Loucy (cell line): ENCODE data around the gene PEX16.

Experiments used
- H2AFZ ChIP-seq: fragments of 200-600 bp; sonication (generic); 2 replicates; pipeline ENCODE4 v1.6.0; 2016; ENCODE audit warnings: antibody characterized with exemption, mild to moderate bottlenecking, low read length, moderate library complexity
- H3F3A ChIP-seq: fragments of 200-600 bp; 2 replicates; pipeline ENCODE4 v1.6.0; 2016; ENCODE audit warnings: antibody characterized with exemption, low read depth, mild to moderate bottlenecking
- H3K27me3 ChIP-seq: fragments of 200-600 bp; sonication (generic); 2 replicates; pipeline ENCODE4 v1.6.1; 2014; ENCODE audit warnings: low read length, mild to moderate bottlenecking; ENCODE audit not compliant: insufficient read depth, poor library complexity, severe bottlenecking
- H3K36me3 ChIP-seq: fragments of 200-600 bp; sonication (generic); 2 replicates; pipeline ENCODE4 v1.6.1; 2016; ENCODE audit warnings: low read length; ENCODE audit not compliant: insufficient read depth
- H3K4me1 ChIP-seq: fragments of 200-600 bp; sonication (generic); 2 replicates; pipeline ENCODE4 v1.5.1; 2014; ENCODE audit warnings: low read length, mild to moderate bottlenecking; ENCODE audit not compliant: insufficient read depth, poor library complexity, severe bottlenecking
- H3K4me2 ChIP-seq: fragments of 200-600 bp; sonication (generic); 2 replicates; pipeline ENCODE4 v1.6.0; 2014; ENCODE audit warnings: antibody characterized with exemption, low read length, low read depth, mild to moderate bottlenecking; ENCODE audit not compliant: poor library complexity, severe bottlenecking
- H3K4me3 ChIP-seq: fragments of 200-600 bp; sonication (generic); 2 replicates; pipeline ENCODE4 v1.5.1; 2014; ENCODE audit warnings: low read length, mild to moderate bottlenecking, mixed read lengths; ENCODE audit not compliant: poor library complexity, severe bottlenecking
- H3K79me2 ChIP-seq: fragments of 200-600 bp; sonication (generic); 2 replicates; pipeline ENCODE4 v1.6.1; 2014; ENCODE audit warnings: low read length; ENCODE audit not compliant: insufficient read depth
- H3K9ac ChIP-seq: fragments of 200-600 bp; sonication (generic); 2 replicates; pipeline ENCODE4 v1.6.0; 2014; ENCODE audit warnings: mild to moderate bottlenecking, low read depth, low read length, moderate library complexity; ENCODE audit not compliant: poor library complexity, severe bottlenecking
- H3K9me2 ChIP-seq: fragments of 200-600 bp; sonication (generic); replicated peaks from 2 replicates; pipeline ENCODE4 v1.6.1; 2016; ENCODE audit warnings: low read depth, low read length, mixed read lengths
- H3K9me3 ChIP-seq: fragments of 200-600 bp; sonication (generic); 2 replicates; pipeline ENCODE4 v1.6.1; 2014; ENCODE audit warnings: mild to moderate bottlenecking, antibody characterized with exemption, low read length, low read depth; ENCODE audit not compliant: insufficient read depth
- H4K20me1 ChIP-seq: fragments of 200-600 bp; sonication (generic); 2 replicates; pipeline ENCODE4 v1.6.0; 2014; ENCODE audit warnings: antibody characterized with exemption, low read length, mild to moderate bottlenecking; ENCODE audit not compliant: insufficient read depth, poor library complexity, severe bottlenecking
- EZH2phosphoT487 ChIP-seq: fragments of 200-600 bp; IDR thresholded peaks from 2 replicates; pipeline ENCODE4 v1.6.1; 2018; ENCODE audit warnings: antibody characterized with exemption, mild to moderate bottlenecking, moderate library complexity, borderline replicate concordance
- TF ChIP-seq, protein P1 (sequence below): fragments of 200-600 bp; sonication (generic); conservative IDR thresholded peaks from 2 replicates; pipeline ENCODE4 v1.5.1; 2014; ENCODE audit warnings: mild to moderate bottlenecking, antibody characterized with exemption, low read length

The PEX16 gene

DNA sequence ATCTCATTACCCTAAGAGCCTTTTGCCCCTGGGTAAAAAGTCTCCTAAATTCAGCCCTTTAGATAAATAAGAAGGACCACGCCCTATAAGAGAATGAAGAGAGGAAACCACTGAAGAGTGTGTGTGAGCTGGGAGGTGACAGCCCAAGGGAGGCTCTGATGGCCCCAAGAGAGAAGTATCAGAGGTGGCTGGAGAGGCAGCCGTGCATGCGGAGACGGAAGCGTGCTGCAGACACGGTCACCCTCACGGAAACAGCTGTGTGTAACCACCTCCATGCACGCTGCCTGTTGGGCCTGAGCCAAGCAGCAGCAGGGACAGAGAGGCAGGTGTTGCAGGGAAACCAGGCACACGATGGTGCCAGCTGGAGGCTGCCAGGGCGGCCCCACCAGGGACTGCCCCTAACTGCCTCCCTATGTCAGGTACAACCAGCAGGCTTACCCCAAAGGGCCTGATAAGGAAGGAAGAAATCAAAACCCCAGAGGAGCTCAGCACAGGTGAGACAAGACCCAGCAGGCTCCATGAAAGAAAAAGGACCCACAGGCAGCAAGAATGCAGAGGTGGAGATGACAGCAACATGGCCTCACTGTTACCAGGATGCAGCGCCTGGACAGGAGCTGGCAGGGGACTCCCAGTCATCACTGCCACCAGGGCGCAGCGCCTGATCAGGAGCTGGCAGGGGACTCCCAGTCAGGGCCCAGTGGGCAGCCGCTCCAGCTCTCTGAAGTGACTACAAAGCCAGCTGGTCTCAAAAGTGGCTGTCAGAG is 12.5 kb upstream of the PEX16 start:
- peaks cover 34% of the 10 kb centered on the region; the same call in 1 of the 2 replicates for H3K36me3 ChIP-seq
- peaks cover 10% of the 10 kb centered on the region for H3K4me1 ChIP-seq
- TF ChIP-seq, protein P1, sequence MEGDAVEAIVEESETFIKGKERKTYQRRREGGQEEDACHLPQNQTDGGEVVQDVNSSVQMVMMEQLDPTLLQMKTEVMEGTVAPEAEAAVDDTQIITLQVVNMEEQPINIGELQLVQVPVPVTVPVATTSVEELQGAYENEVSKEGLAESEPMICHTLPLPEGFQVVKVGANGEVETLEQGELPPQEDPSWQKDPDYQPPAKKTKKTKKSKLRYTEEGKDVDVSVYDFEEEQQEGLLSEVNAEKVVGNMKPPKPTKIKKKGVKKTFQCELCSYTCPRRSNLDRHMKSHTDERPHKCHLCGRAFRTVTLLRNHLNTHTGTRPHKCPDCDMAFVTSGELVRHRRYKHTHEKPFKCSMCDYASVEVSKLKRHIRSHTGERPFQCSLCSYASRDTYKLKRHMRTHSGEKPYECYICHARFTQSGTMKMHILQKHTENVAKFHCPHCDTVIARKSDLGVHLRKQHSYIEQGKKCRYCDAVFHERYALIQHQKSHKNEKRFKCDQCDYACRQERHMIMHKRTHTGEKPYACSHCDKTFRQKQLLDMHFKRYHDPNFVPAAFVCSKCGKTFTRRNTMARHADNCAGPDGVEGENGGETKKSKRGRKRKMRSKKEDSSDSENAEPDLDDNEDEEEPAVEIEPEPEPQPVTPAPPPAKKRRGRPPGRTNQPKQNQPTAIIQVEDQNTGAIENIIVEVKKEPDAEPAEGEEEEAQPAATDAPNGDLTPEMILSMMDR, result no peak
- no peak for TF ChIP-seq EZH2phosphoT487
- H2AFZ ChIP-seq, result no peak overlapping the region
- no peaks in the 10 kb centered on the region for H3K9me2 ChIP-seq
- H3F3A ChIP-seq, result no peaks in the 10 kb centered on the region
- H3K27me3 ChIP-seq, result no peaks in the 10 kb centered on the region
- H3K4me3 ChIP-seq, result no peak overlapping the region
- no peaks in the 10 kb centered on the region for H4K20me1 ChIP-seq
- no peaks in the 10 kb centered on the region for H3K9me3 ChIP-seq
- no peak overlapping the region for H3K9ac ChIP-seq
- no peak overlapping the region for H3K4me2 ChIP-seq
- H3K79me2 ChIP-seq, result no peaks in the 10 kb centered on the region

DNA sequence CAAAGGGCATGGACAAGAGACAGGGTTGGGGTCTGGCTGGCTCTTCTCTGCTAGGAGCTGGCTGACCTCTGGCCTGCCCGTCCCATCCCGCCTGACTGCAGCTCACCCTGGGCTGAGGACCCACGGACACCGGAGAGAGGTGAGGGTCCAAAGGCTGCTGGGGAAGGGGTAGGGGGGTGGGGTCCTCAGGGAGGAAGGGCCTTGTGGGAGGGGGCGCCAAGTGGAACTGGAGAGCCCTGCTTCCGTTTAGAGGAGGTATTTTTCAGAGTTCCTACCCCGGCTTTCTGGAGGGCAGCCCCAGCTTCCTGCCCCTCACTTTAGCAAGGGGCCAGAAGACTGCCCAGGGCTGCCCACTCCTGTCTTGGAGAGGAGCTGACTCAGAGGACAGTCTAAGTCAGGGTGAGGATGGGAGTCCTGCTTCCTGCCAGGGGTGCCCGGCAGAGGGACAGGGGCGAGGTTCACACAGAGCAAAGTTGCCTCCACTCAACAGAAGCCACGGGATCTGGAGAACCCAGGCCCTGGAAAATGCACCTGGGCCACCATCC is 11.9 kb upstream of the PEX16 start:
- H4K20me1 ChIP-seq, result no peaks in the 10 kb centered on the region

DNA sequence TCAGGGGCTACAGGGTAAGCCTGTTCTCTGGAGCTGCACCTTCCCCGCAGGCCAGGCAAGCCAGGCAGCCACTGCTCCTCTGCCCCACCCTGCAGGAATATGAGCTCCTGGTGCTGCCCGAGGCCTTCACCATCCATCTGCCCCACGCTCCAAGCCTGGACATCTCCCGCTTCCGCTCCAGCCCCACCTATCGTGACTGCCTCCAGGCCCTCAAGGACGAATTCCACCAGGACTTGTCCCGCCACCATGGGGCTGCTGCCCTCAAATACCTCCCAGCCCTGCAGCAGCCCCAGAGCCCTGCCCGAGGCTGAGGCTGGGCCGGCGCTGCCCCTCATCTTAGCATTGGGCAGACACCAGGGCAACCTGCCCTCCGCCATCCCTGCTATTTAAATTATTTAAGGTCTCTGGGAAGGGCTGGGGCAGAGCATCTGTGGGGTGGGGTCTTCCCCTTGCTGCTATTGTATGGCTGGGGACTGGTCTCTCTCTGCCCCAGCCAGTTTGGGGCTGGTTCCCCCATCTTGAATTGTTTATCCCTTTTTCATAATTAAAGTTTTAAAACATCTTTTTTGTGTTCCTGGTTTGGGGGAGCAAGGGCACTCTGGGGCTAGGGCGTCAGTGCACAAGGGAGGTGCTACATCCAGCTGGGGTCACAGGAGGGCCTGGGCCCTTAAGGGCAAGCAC is 11.0 kb upstream of the PEX16 start:
- Histone ChIP-seq H3K36me3 (peaks cover 18% of the 10 kb centered on the region; the same call in 1 of the 2 replicates), H3K79me2 (no peaks in the 10 kb centered on the region), H3K9ac (no peak overlapping the region), H3K4me2 (no peak overlapping the region), H3K9me2 (no peaks in the 10 kb centered on the region), H4K20me1 (no peaks in the 10 kb centered on the region), H2AFZ (no peak overlapping the region), H3K27me3 (no peaks in the 10 kb centered on the region), H3K4me1 (peaks cover 10% of the 10 kb centered on the region), H3F3A (no peaks in the 10 kb centered on the region), H3K4me3 (no peak overlapping the region), H3K9me3 (no peaks in the 10 kb centered on the region)
- TF ChIP-seq, protein P1, result no peak
- TF ChIP-seq EZH2phosphoT487, result no peak

More for the DNA sequence above, 11.9 kb upstream of the PEX16 start:
- no peaks in the 10 kb centered on the region for H3K79me2 ChIP-seq
- TF ChIP-seq EZH2phosphoT487, result no peak
- TF ChIP-seq, protein P1, result no peak
- no peaks in the 10 kb centered on the region for H3F3A ChIP-seq
- no peak overlapping the region for H2AFZ ChIP-seq
- no peaks in the 10 kb centered on the region for H3K9me2 ChIP-seq
- no peak overlapping the region for H3K4me3 ChIP-seq
- H3K9ac ChIP-seq, result no peak overlapping the region
- H3K9me3 ChIP-seq, result no peaks in the 10 kb centered on the region
- H3K4me2 ChIP-seq, result no peak overlapping the region
- no peaks in the 10 kb centered on the region for H3K27me3 ChIP-seq
- peaks cover 10% of the 10 kb centered on the region for H3K4me1 ChIP-seq
- H3K36me3 ChIP-seq, result peaks cover 27% of the 10 kb centered on the region; the same call in 1 of the 2 replicates
